H1 (cell line): Measurements from ENCODE around the gene RHEX. TPM values are rescaled to one million over a fixed set of nuclear protein-coding genes. Genes with fewer than 3 reads are reported as not detected.

ENCODE experiments used
- CTCF ChIA-PET: fragments of 300-600 bp; sonication (Branson Sonifier 250); formaldehyde crosslinking; loops from one replicate; lab custom pipeline; 2021; ENCODE audit not compliant: partially characterized antibody; lab: Charles Lee
- POLR2A ChIA-PET: fragments of 300-600 bp; sonication (Branson Sonifier 250); formaldehyde crosslinking; loops from one replicate; lab custom pipeline; 2021; ENCODE audit warnings: inconsistent platforms; ENCODE audit not compliant: partially characterized antibody; lab: Charles Lee
- DNase-seq, 2 experiments: peaks; one replicate each; pipeline versions ENCODE4 v3.0.0 to v3.0.0-alpha.2; 2010 to 2022; ENCODE audit warnings: low spot score in 2 of 2, low read depth in 1 of 2, mixed read lengths in 1 of 2
- FAIRE-seq: peaks from 2 replicates; lab custom pipeline; 2011; peaks lifted over from hg19 to GRCh38; lab: Jason Lieb, UNC
- H2AFZ ChIP-seq: 2 replicates; pipeline ENCODE4 v1.8.1; 2012; ENCODE audit warnings: low read length, inconsistent platforms
- H2AK5ac ChIP-seq: 2 replicates; pipeline ENCODE4 v1.6.1; 2013; ENCODE audit warnings: low read depth, low read length
- H2BK120ac ChIP-seq: replicated peaks from 2 replicates; pipeline ENCODE3; 2013; ENCODE audit warnings: low read depth, low read length, inconsistent platforms
- H2BK12ac ChIP-seq: 2 replicates; pipeline ENCODE4 v1.6.1; 2013; ENCODE audit warnings: low read depth, low read length
- H2BK15ac ChIP-seq: 2 replicates; pipeline ENCODE4 v1.6.1; 2013; ENCODE audit warnings: low read length
- H2BK20ac ChIP-seq: 2 replicates; pipeline ENCODE4 v1.6.1; 2013; ENCODE audit warnings: low read length
- H2BK5ac ChIP-seq: 2 replicates; pipeline ENCODE4 v1.6.1; 2013; ENCODE audit warnings: low read depth, low read length
- H3K14ac ChIP-seq: 2 replicates; pipeline ENCODE4 v1.6.1; 2013; ENCODE audit warnings: inconsistent platforms; ENCODE audit not compliant: insufficient read length
- H3K18ac ChIP-seq: 2 replicates; pipeline ENCODE4 v1.6.1; 2013; ENCODE audit warnings: low read length; ENCODE audit errors: extremely low read depth
- H3K23ac ChIP-seq: 2 replicates; pipeline ENCODE4 v1.6.1; 2013; ENCODE audit warnings: inconsistent platforms; ENCODE audit not compliant: insufficient read length
- H3K23me2 ChIP-seq: 2 replicates; pipeline ENCODE4 v1.6.1; 2013; ENCODE audit warnings: low read depth, low read length
- H3K27ac ChIP-seq: 2 replicates; pipeline ENCODE4 v1.6.1; 2011; ENCODE audit warnings: low read depth, low read length, inconsistent platforms
- H3K27me3 ChIP-seq, 4 experiments: replicated peaks in 1 of 4; 1 replicate in 1 of 4; 2 replicates in 3 of 4; pipeline versions ENCODE4 v1.6.1 to v1.8.1; 2011 to 2013; ENCODE audit warnings: low read length in 3 of 4, mild to moderate bottlenecking in 3 of 4, inconsistent platforms in 2 of 4, mixed read lengths in 2 of 4, moderate library complexity in 1 of 4; ENCODE audit not compliant: control insufficient read depth in 3 of 4, insufficient read depth in 3 of 4; ENCODE audit errors: extremely low read depth in 1 of 4
- H3K36me3 ChIP-seq, 4 experiments: 2 replicates each; pipeline versions ENCODE4 v1.6.1 to v1.8.1; 2011 to 2013; ENCODE audit warnings: mild to moderate bottlenecking in 4 of 4, low read length in 3 of 4, moderate library complexity in 2 of 4, control low read depth in 1 of 4, inconsistent platforms in 1 of 4; ENCODE audit not compliant: insufficient read depth in 4 of 4, control insufficient read depth in 2 of 4
- H3K4ac ChIP-seq: replicated peaks from 2 replicates; pipeline ENCODE3; 2013; ENCODE audit warnings: low read length, low read depth, mixed read lengths, inconsistent platforms; ENCODE audit not compliant: insufficient read length
- H3K4me1 ChIP-seq, 4 experiments: replicated peaks in 1 of 4; 1 replicate in 1 of 4; 2 replicates in 3 of 4; pipeline versions ENCODE4 v1.6.1 to v1.8.1; 2011 to 2013; ENCODE audit warnings: low read length in 3 of 4, inconsistent platforms in 2 of 4, mixed read lengths in 1 of 4; ENCODE audit not compliant: insufficient read depth in 4 of 4, control insufficient read depth in 3 of 4
- H3K4me2 ChIP-seq, 2 experiments: 2 replicates each; pipeline versions ENCODE4 v1.6.1 to v1.8.1; 2011 to 2013; ENCODE audit warnings: low read depth in 2 of 2, low read length in 2 of 2, control low read depth in 1 of 2, inconsistent platforms in 1 of 2, mild to moderate bottlenecking in 1 of 2; ENCODE audit not compliant: insufficient read depth in 1 of 2
- H3K4me3 ChIP-seq, 4 experiments: fragments of 200-600, 300-600 bp in 1 of 4; sonication (generic), shearing (Covaris generic), sonication (Bioruptor Twin) in 1 of 4; 2 replicates each; pipeline versions ENCODE4 v1.5.1 to v1.8.1; 2011 to 2016; ENCODE audit warnings: low read length in 4 of 4, low read depth in 3 of 4, control low read depth in 2 of 4, inconsistent platforms in 2 of 4, mild to moderate bottlenecking in 2 of 4, mixed read lengths in 1 of 4, moderate library complexity in 1 of 4; ENCODE audit not compliant: insufficient read depth in 2 of 4; ENCODE audit errors: extremely low read depth in 1 of 4
- H3K56ac ChIP-seq: replicated peaks from 2 replicates; pipeline ENCODE3; 2013; ENCODE audit warnings: low read depth, mild to moderate bottlenecking, mixed read lengths, low read length, inconsistent platforms; ENCODE audit not compliant: insufficient read length
- H3K79me1 ChIP-seq: 2 replicates; pipeline ENCODE4 v1.6.1; 2013; ENCODE audit warnings: low read depth, low read length, control low read depth
- H3K79me2 ChIP-seq, 2 experiments: 2 replicates each; pipeline versions ENCODE4 v1.6.1 to v1.8.1; 2012 to 2013; ENCODE audit warnings: low read length in 2 of 2, mild to moderate bottlenecking in 2 of 2, inconsistent platforms in 1 of 2; ENCODE audit not compliant: insufficient read depth in 2 of 2, control insufficient read depth in 1 of 2
- H3K9ac ChIP-seq, 4 experiments: replicated peaks in 1 of 4; 1 replicate in 1 of 4; 2 replicates in 3 of 4; pipeline versions ENCODE4 v1.6.1 to v1.8.1; 2011 to 2013; ENCODE audit warnings: low read depth in 3 of 4, low read length in 3 of 4, control low read depth in 2 of 4, mild to moderate bottlenecking in 2 of 4, moderate library complexity in 2 of 4, inconsistent platforms in 1 of 4; ENCODE audit errors: extremely low read depth in 1 of 4
- H3K9me3 ChIP-seq, 2 experiments: 2 replicates each; pipeline versions ENCODE4 v1.6.1 to v1.8.1; 2012 to 2013; ENCODE audit warnings: mild to moderate bottlenecking in 2 of 2, moderate library complexity in 2 of 2, control low read depth in 1 of 2, inconsistent platforms in 1 of 2, low read depth in 1 of 2, low read length in 1 of 2, mixed read lengths in 1 of 2; ENCODE audit not compliant: insufficient read depth in 2 of 2
- H4K20me1 ChIP-seq, 2 experiments: replicated peaks in 1 of 2; 2 replicates each; pipeline versions ENCODE3 to v1.8.1; 2011 to 2013; ENCODE audit warnings: inconsistent platforms in 2 of 2, low read length in 2 of 2, mild to moderate bottlenecking in 1 of 2; ENCODE audit not compliant: insufficient read depth in 2 of 2, control insufficient read depth in 1 of 2
- H4K5ac ChIP-seq: 2 replicates; pipeline ENCODE4 v1.6.1; 2013; ENCODE audit warnings: low read length, low read depth, mixed read lengths, inconsistent platforms; ENCODE audit not compliant: insufficient read length
- H4K8ac ChIP-seq: 2 replicates; pipeline ENCODE4 v1.8.0; 2013; ENCODE audit warnings: mild to moderate bottlenecking, moderate library complexity, low read length, inconsistent platforms; ENCODE audit not compliant: insufficient read depth; ENCODE audit errors: extremely low read depth
- H4K91ac ChIP-seq: replicated peaks from 2 replicates; pipeline ENCODE3; 2013; ENCODE audit warnings: low read length, mixed read lengths, inconsistent platforms; ENCODE audit not compliant: insufficient read length
- ATF2 ChIP-seq: IDR thresholded peaks from 2 replicates; pipeline ENCODE4 v1.6.1; 2012; ENCODE audit warnings: low read length, inconsistent platforms
- EP300 ChIP-seq, 2 experiments: IDR thresholded peaks; 1 replicate in 1 of 2; 2 replicates in 1 of 2; pipeline ENCODE4 v1.6.1; 2011 to 2012; ENCODE audit warnings: low read depth in 2 of 2, low read length in 2 of 2, mild to moderate bottlenecking in 2 of 2, borderline replicate concordance in 1 of 2, inconsistent platforms in 1 of 2, moderate library complexity in 1 of 2
- HDAC2 ChIP-seq, 2 experiments: fragments of 300-600 bp in 1 of 2; sonication (generic) in 1 of 2; IDR thresholded peaks; 2 replicates each; pipeline ENCODE4 v1.6.1; 2011 to 2012; ENCODE audit warnings: low read depth in 2 of 2, low read length in 2 of 2, mild to moderate bottlenecking in 2 of 2, moderate library complexity in 2 of 2, borderline replicate concordance in 1 of 2, inconsistent platforms in 1 of 2
- JUND ChIP-seq: IDR thresholded peaks from 2 replicates; pipeline ENCODE4 v1.6.1; 2011; ENCODE audit warnings: mild to moderate bottlenecking, improper control_type of control experiment, low read length
- KDM5A ChIP-seq: fragments of 200-600 bp; IDR thresholded peaks from 2 replicates; pipeline ENCODE4 v1.7.1; 2012; ENCODE audit warnings: mild to moderate bottlenecking, low read length, inconsistent platforms, mixed read lengths
- MAX ChIP-seq: IDR thresholded peaks from 2 replicates; pipeline ENCODE4 v1.6.1; 2012; ENCODE audit warnings: inconsistent platforms
- POLR2AphosphoS5 ChIP-seq: IDR thresholded peaks from 2 replicates; pipeline ENCODE4 v1.6.1; 2011; ENCODE audit warnings: low read depth, low read length
- SP4 ChIP-seq: IDR thresholded peaks from 2 replicates; pipeline ENCODE4 v1.6.1; 2012; ENCODE audit warnings: low read length, inconsistent platforms
- TCF12 ChIP-seq: IDR thresholded peaks from 2 replicates; pipeline ENCODE4 v1.6.1; 2011; ENCODE audit warnings: low read depth, mild to moderate bottlenecking, low read length
- ZNF274 ChIP-seq: IDR thresholded peaks from 2 replicates; pipeline ENCODE4 v1.7.0; 2012; ENCODE audit warnings: low read length, borderline replicate concordance; ENCODE audit errors: extremely low read depth
- WGBS, 2 experiments: shearing (Covaris generic) in 1 of 2; methylation state at CpG; one replicate each; pipeline versions ENCODE4 v1.1.6 to v1.1.7; 2013 to 2015; ENCODE audit warnings: low lambda C conversion rate in 2 of 2, mixed read lengths in 2 of 2, inconsistent platforms in 1 of 2, low coverage in 1 of 2, missing lambda C conversion rate in 1 of 2; ENCODE audit not compliant: insufficient replicate concordance in 2 of 2, insufficient coverage in 1 of 2, insufficient read length in 1 of 2; ENCODE audit errors: extremely low coverage in 1 of 2, missing lambda C conversion rate in 1 of 2; 5-methylcytosine and 5-hydroxymethylcytosine counted together
- polyA plus RNA-seq, 7 experiments: library from polyadenylated mRNA; depleted of rRNA in 3 of 7; stranded (reverse) in 5 of 7; unstranded in 2 of 7; fragments of >200 nt in 5 of 7; fragments of 200-250 nt in 2 of 7; gene quantifications; 1 replicate in 5 of 7; 2 replicates in 1 of 7; 4 replicates in 1 of 7; pipeline versions ENCODE4 v1.2.1 to v1.2.3, GENCODE V29; 2011 to 2013; ENCODE audit warnings: missing spikeins in 2 of 7, mixed read lengths in 2 of 7
- total RNA-seq: library from RNA; stranded (reverse); fragmentation: NEBNext Ultra II Directional; extraction: Animal tissue kit (Norgen Biotek cat#: 25700); gene quantifications from 2 replicates; pipeline ENCODE4 v1.2.1, GENCODE V29; 2021

The RHEX gene
- total and polyA plus RNA-seq, 2 of the 8 experiments (the other 6 are each of a cell fraction or from before 2014, with no cell fraction given): not detected

DNA sequence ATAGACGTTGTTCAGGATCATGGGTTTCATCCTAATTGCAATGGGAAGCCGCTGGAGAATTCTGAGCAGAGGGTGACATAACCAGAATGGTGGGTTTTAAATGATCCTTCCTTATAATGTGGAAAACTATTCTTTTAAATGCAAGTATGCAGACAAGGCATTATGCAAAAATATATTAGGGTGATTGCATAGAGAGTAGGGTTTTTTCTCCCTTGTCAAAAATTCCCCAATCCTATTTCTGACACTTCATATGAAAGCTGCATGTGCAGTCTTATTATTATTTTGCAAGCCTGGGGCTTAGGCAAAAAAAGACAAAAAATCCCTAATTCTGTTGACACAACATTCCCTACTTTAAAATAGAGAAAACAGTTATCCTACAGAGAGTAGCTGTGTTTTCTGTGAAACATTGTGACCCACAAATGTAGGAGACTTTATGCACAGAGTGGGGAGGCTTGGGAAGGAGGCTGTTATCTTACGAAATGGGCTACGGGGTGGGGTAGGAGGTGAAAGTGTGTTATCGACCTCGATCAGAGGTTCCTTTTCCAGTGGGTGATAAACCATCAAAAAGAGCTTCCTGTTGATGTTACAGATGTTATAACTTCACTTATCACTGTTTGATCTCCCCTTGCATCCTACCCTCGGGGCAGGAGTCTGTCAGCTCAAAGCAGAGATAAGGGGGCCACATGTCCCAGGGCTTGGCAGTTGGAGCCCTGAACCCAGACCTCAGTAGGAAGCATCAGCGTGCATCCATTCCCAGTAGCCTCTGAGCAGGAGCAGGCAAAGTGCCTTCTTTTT lies 27.2 kb downstream of the RHEX start:
- no peaks in the 10 kb centered on the region for H3K79me2 ChIP-seq
- FAIRE-seq: no peak
- H3K23me2 ChIP-seq: no peaks in the 10 kb centered on the region
- H2BK15ac ChIP-seq: no peak overlapping the region
- H2BK5ac ChIP-seq: no peak overlapping the region
- POLR2A ChIA-PET: no interaction called here
- no peak for DNase-seq
- CTCF ChIA-PET: interaction anchor here (0.6 to 1.3 kb wide), 6 partner anchors 14 to 161 kb away, joined by 3 to 4 read pairs (median 3); no protein-coding TSS in a partner anchor
- no peak overlapping the region; the same call in 1 of the 2 replicates for H3K18ac ChIP-seq
- no peak overlapping the region for H3K56ac ChIP-seq
- H2BK12ac ChIP-seq: no peak overlapping the region
- no peak overlapping the region for H3K4ac ChIP-seq
- H3K4me1 ChIP-seq: peaks cover 0 to 7% (median 3%) of the 10 kb centered on the region in 4 experiments; a peak in 3 of 7 replicates
- no peak overlapping the region for H3K14ac ChIP-seq
- no peaks in the 10 kb centered on the region for H3K79me1 ChIP-seq
- no peak overlapping the region for H4K5ac ChIP-seq
- no peak overlapping the region for H3K4me2 ChIP-seq
- no peak overlapping the region for H2AFZ ChIP-seq
- H3K27ac ChIP-seq: no peak overlapping the region
- no peak overlapping the region for H4K8ac ChIP-seq
- no peaks in the 10 kb centered on the region for H3K36me3 ChIP-seq
- 85% methylated on average over 8 of the region's 8 CpGs; no CpG with 5 or more reads in 1 of the 2 experiments for WGBS, 2 experiments
- H3K4me3 ChIP-seq: no peak overlapping the region
- no peak overlapping the region for H2BK120ac ChIP-seq
- no peak overlapping the region for H2AK5ac ChIP-seq
- no peak overlapping the region for H4K91ac ChIP-seq
- H3K9ac ChIP-seq: no peak overlapping the region
- no peaks in the 10 kb centered on the region for H4K20me1 ChIP-seq
- no peak overlapping the region for H2BK20ac ChIP-seq
- no peaks in the 10 kb centered on the region for H3K27me3 ChIP-seq
- no peak overlapping the region for H3K23ac ChIP-seq
- H3K9me3 ChIP-seq: no peaks in the 10 kb centered on the region
- TF ChIP-seq ATF2 (no peak), KDM5A (no peak), EP300 (IDR thresholded peaks at IDR 0.05; ENCODE audit: borderline replicate concordance in 1 of 2, low read depth in 2 of 2, low read length in 2 of 2) (no peak), TCF12 (no peak), POLR2AphosphoS5 (no peak), ZNF274 (no peak), JUND (no peak), MAX (no peak), HDAC2 (IDR thresholded peaks at IDR 0.05; ENCODE audit: borderline replicate concordance in 1 of 2, low read depth in 2 of 2, low read length in 2 of 2) (no peak), SP4 (no peak)
